Panc1 (cell line): Measurements from ENCODE around the gene ZNF292. TPM values are rescaled to one million over a fixed set of nuclear protein-coding genes. Genes with fewer than 3 reads are reported as not detected.

Experiments used
- ATAC-seq: fragments of 200-7000 bp; cut with Tn5 transposase; 2 replicates; pipeline ENCODE4 v1.9.1; 2020; ENCODE audit warnings: mild to moderate bottlenecking, moderate library complexity
- BruUV-seq: library from RNA; stranded (reverse); fragments of 400-500 nt; replicated peaks from 2 replicates; lab custom pipeline; 2021; lab: Mats Ljungman, UMichigan
- CTCF ChIA-PET: fragments of 300-600 bp; sonication (Branson Sonifier 250); formaldehyde crosslinking; loops from one replicate; lab custom pipeline; 2022; ENCODE audit warnings: antibody characterized with exemption; lab: Charles Lee
- POLR2A ChIA-PET: fragments of 300-600 bp; sonication (Branson Sonifier 250); formaldehyde crosslinking; loops from one replicate; lab custom pipeline; 2022; ENCODE audit warnings: antibody characterized with exemption; lab: Charles Lee
- DNase-seq: peaks from one replicate; pipeline ENCODE4 v3.0.0-alpha.2; 2010; ENCODE audit warnings: low read depth, low spot score
- H3K27ac ChIP-seq: 2 replicates; pipeline ENCODE4 v1.5.1; 2011; ENCODE audit warnings: mild to moderate bottlenecking, low read length, inconsistent platforms
- H3K27me3 ChIP-seq: fragments of 200-500 bp; sonication (Bioruptor generic); 2 replicates; pipeline ENCODE4 v1.6.0; 2014; ENCODE audit warnings: low read length, inconsistent platforms; ENCODE audit not compliant: control insufficient read depth, insufficient read depth
- H3K36me3 ChIP-seq: fragments of 200-500 bp; sonication (Bioruptor generic); 2 replicates; pipeline ENCODE4 v1.5.1; 2014; ENCODE audit warnings: inconsistent platforms, mild to moderate bottlenecking, low read length, moderate library complexity; ENCODE audit not compliant: control insufficient read depth, insufficient read depth
- H3K4me1 ChIP-seq: 2 replicates; pipeline ENCODE4 v1.5.1; 2011; ENCODE audit warnings: inconsistent platforms, mild to moderate bottlenecking, low read length, moderate library complexity; ENCODE audit not compliant: control insufficient read depth, insufficient read depth
- H3K4me3 ChIP-seq, 2 experiments: 2 replicates each; pipeline ENCODE4 v1.5.1; 2011 to 2012; ENCODE audit warnings: low read depth in 2 of 2, low read length in 2 of 2, mild to moderate bottlenecking in 2 of 2, inconsistent platforms in 1 of 2, moderate library complexity in 1 of 2
- H3K9me3 ChIP-seq: fragments of 200-500 bp; sonication (Bioruptor generic); 2 replicates; pipeline ENCODE4 v1.5.1; 2014; ENCODE audit warnings: low read depth, mild to moderate bottlenecking, inconsistent platforms, low read length, moderate library complexity; ENCODE audit not compliant: control insufficient read depth, insufficient read depth
- POLR2AphosphoS5 ChIP-seq: IDR thresholded peaks from 2 replicates; pipeline ENCODE4 v1.6.1; 2012; ENCODE audit warnings: mild to moderate bottlenecking, low read depth, low read length, moderate library complexity
- SIN3A ChIP-seq: IDR thresholded peaks from 2 replicates; pipeline ENCODE4 v1.6.1; 2012; ENCODE audit warnings: low read depth, mild to moderate bottlenecking, low read length, moderate library complexity, borderline replicate concordance; ENCODE audit not compliant: insufficient read depth
- TCF7L2 ChIP-seq: IDR thresholded peaks from 2 replicates; pipeline ENCODE4 v1.6.1; 2011; ENCODE audit warnings: mild to moderate bottlenecking, low read depth, low read length, inconsistent platforms
- in situ Hi-C: cut with HindIII; loops from 2 replicates; pipeline ENCODE4 v1.10.0; 2016; ENCODE audit warnings: low sequenced_read_pairs, low pct_unique_long_range_greater_than_20kb
- intact Hi-C: fragments of 100-400 bp; cut with micrococcal nuclease; formaldehyde crosslinking; loops from one replicate; pipeline ENCODE4 v1.10.0; 2022; ENCODE audit not compliant: unreplicated experiment
- total RNA-seq: library from RNA; stranded (reverse); gene quantifications from one replicate; pipeline ENCODE4 v1.2.1, GENCODE V29; 2021; ENCODE audit not compliant: unreplicated experiment
- TF ChIP-seq, protein P1 (sequence below), 2 experiments: IDR thresholded peaks; 2 replicates each; pipeline ENCODE4 v1.6.1; 2011 to 2012; ENCODE audit warnings: low read depth in 2 of 2, control low read depth in 1 of 2, low read length in 1 of 2, mild to moderate bottlenecking in 1 of 2, moderate library complexity in 1 of 2; ENCODE audit not compliant: insufficient read depth in 1 of 2
- TF ChIP-seq, protein P2 (sequence below): fragments of 450-650 bp; IDR thresholded peaks from 2 replicates; pipeline ENCODE4 v1.5.1; 2017; ENCODE audit warnings: mild to moderate bottlenecking

Gene ZNF292
- total RNA-seq, 1 experiment from 2014 or later, result 38.2 TPM

DNA sequence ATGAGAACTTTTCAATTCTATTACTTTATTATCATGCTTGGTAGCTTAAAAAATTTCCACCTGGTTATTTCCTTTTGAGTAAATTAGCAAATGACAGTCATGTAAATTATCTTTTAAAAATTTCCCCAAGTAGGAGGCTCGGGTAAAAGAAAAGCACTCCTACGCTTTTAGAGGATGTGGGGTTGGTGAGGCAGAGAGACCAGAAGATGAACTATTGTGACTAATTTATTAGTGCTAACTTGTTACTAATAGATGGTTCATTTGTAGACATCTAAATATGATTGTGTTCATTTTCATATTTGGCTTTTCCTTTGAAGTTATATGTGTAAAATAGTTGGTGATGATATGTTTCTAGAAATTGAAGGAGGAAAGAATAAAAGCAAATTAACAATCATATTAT lies 27.0 kb downstream of the ZNF292 start:
- Histone ChIP-seq H3K4me1 (0 out of 2 replicates have a peak, but pooled peaks cover 2% of the 10 kb centered on the region), H3K4me3 (no peak overlapping the region), H3K27me3 (no peaks in the 10 kb centered on the region), H3K36me3 (no peaks in the 10 kb centered on the region; the same call in 1 of the 2 replicates), H3K9me3 (no peaks in the 10 kb centered on the region), H3K27ac (no peak overlapping the region)
- BruUV-seq, result no TSS peak
- no peak for ATAC-seq
- POLR2A ChIA-PET, result no interaction called here
- in situ Hi-C loops (no loop called here), intact Hi-C loops (no loop called here)
- DNase-seq, result no peak
- TF ChIP-seq, protein P1, sequence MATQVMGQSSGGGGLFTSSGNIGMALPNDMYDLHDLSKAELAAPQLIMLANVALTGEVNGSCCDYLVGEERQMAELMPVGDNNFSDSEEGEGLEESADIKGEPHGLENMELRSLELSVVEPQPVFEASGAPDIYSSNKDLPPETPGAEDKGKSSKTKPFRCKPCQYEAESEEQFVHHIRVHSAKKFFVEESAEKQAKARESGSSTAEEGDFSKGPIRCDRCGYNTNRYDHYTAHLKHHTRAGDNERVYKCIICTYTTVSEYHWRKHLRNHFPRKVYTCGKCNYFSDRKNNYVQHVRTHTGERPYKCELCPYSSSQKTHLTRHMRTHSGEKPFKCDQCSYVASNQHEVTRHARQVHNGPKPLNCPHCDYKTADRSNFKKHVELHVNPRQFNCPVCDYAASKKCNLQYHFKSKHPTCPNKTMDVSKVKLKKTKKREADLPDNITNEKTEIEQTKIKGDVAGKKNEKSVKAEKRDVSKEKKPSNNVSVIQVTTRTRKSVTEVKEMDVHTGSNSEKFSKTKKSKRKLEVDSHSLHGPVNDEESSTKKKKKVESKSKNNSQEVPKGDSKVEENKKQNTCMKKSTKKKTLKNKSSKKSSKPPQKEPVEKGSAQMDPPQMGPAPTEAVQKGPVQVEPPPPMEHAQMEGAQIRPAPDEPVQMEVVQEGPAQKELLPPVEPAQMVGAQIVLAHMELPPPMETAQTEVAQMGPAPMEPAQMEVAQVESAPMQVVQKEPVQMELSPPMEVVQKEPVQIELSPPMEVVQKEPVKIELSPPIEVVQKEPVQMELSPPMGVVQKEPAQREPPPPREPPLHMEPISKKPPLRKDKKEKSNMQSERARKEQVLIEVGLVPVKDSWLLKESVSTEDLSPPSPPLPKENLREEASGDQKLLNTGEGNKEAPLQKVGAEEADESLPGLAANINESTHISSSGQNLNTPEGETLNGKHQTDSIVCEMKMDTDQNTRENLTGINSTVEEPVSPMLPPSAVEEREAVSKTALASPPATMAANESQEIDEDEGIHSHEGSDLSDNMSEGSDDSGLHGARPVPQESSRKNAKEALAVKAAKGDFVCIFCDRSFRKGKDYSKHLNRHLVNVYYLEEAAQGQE (IDR thresholded peaks at IDR 0.05; ENCODE audit: insufficient read depth in 1 of 2, low read depth in 2 of 2, low read length in 1 of 2), result no peak
- CTCF ChIA-PET, result no interaction called here

DNA sequence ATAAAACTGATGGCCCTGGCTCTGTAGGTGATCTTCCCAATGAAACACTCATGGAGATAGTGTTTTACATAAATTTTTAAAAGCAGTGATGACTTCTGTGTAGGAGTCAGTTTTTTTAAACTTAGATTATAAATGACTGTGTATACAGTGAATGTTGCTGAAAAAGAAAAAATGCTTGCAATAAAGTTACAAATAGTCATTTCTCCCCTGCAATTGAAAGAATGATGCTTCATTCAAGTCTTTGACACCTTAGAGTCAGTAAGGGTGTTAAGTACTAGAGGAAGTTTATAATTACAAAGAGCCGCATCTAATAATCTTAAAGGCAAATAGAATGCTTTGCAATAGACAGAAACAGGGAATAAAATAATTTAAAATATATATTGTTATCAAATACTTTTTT lies 27.6 kb downstream of the ZNF292 start:
- in situ Hi-C loops, result no loop called here
- POLR2A ChIA-PET, result no interaction called here
- no peak for ATAC-seq

DNA sequence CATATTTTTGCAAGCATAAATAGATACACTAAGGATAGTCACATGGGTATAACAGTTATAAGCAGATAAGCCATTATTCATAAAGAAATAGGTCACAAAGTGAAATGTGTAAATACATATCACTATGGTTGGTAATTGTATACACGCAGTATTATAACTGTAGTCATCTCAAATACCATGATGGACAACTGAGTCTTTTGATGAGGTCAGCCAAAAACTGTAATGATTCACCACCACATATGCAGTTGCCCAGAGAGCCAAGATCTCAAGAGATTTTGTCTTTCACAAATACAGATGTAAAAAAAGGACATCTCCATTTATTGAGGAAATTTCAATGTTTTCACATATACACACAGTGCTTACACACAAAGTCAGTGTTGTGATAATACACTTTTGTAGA lies 28.3 kb downstream of the ZNF292 start:
- POLR2A ChIA-PET, result no interaction called here

More for the DNA sequence above, 27.6 kb downstream of the ZNF292 start:
- Histone ChIP-seq H3K4me1 (0 out of 2 replicates have a peak, but pooled peaks cover 2% of the 10 kb centered on the region), H3K27me3 (no peaks in the 10 kb centered on the region), H3K36me3 (no peaks in the 10 kb centered on the region; the same call in 1 of the 2 replicates), H3K27ac (no peak overlapping the region), H3K9me3 (no peaks in the 10 kb centered on the region), H3K4me3 (no peak overlapping the region)
- no TSS peak for BruUV-seq
- intact Hi-C loops, result no loop called here
- CTCF ChIA-PET, result no interaction called here
- TF ChIP-seq, protein P2, sequence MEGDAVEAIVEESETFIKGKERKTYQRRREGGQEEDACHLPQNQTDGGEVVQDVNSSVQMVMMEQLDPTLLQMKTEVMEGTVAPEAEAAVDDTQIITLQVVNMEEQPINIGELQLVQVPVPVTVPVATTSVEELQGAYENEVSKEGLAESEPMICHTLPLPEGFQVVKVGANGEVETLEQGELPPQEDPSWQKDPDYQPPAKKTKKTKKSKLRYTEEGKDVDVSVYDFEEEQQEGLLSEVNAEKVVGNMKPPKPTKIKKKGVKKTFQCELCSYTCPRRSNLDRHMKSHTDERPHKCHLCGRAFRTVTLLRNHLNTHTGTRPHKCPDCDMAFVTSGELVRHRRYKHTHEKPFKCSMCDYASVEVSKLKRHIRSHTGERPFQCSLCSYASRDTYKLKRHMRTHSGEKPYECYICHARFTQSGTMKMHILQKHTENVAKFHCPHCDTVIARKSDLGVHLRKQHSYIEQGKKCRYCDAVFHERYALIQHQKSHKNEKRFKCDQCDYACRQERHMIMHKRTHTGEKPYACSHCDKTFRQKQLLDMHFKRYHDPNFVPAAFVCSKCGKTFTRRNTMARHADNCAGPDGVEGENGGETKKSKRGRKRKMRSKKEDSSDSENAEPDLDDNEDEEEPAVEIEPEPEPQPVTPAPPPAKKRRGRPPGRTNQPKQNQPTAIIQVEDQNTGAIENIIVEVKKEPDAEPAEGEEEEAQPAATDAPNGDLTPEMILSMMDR, result no peak
- DNase-seq, result no peak

More for the DNA sequence above, 28.3 kb downstream of the ZNF292 start:
- intact Hi-C loops (no loop called here), in situ Hi-C loops (no loop called here)
- Histone ChIP-seq H3K36me3 (no peaks in the 10 kb centered on the region; the same call in 1 of the 2 replicates), H3K4me1 (0 out of 2 replicates have a peak, but pooled peaks cover 2% of the 10 kb centered on the region), H3K9me3 (no peaks in the 10 kb centered on the region), H3K27me3 (no peaks in the 10 kb centered on the region), H3K4me3 (no peak overlapping the region), H3K27ac (no peak overlapping the region)
- no peak for DNase-seq
- ATAC-seq, result no peak
- BruUV-seq, result no TSS peak
- TF ChIP-seq, protein P2, result no peak
- TF ChIP-seq, protein P1 (IDR thresholded peaks at IDR 0.05; ENCODE audit: insufficient read depth in 1 of 2, low read depth in 2 of 2, low read length in 1 of 2), result no peak
- TF ChIP-seq SIN3A (no peak), POLR2AphosphoS5 (no peak), TCF7L2 (no peak)
- CTCF ChIA-PET, result no interaction called here
